Endodermal cell (in vitro differentiated cells): ENCODE measurements around the gene HLCS. TPM values are rescaled to one million over a fixed set of nuclear protein-coding genes. Genes with fewer than 3 reads are reported as not detected.

Experiments used
- DNase-seq: peaks from one replicate; pipeline ENCODE4 v3.0.0-alpha.2; 2017
- H3K27ac ChIP-seq: 2 replicates; pipeline ENCODE4 v1.5.1; 2013; ENCODE audit warnings: mild to moderate bottlenecking, low read depth, low read length, moderate library complexity
- H3K27me3 ChIP-seq: 2 replicates; pipeline ENCODE4 v1.6.1; 2013; ENCODE audit warnings: mild to moderate bottlenecking, low read length, moderate library complexity; ENCODE audit not compliant: insufficient read depth, control insufficient read depth, poor library complexity, severe bottlenecking
- H3K36me3 ChIP-seq: 2 replicates; pipeline ENCODE4 v1.7.0; 2013; ENCODE audit warnings: mild to moderate bottlenecking, low read length, moderate library complexity; ENCODE audit not compliant: control insufficient read depth, insufficient read depth
- H3K4me1 ChIP-seq: one replicate; pipeline ENCODE4 v1.7.0; 2013; ENCODE audit warnings: low read length; ENCODE audit not compliant: control insufficient read depth, insufficient read depth
- H3K4me3 ChIP-seq: 2 replicates; pipeline ENCODE4 v1.5.1; 2013; ENCODE audit warnings: mild to moderate bottlenecking, low read length, moderate library complexity
- H3K9ac ChIP-seq: 2 replicates; pipeline ENCODE4 v1.6.1; 2013; ENCODE audit warnings: mild to moderate bottlenecking, low read length, moderate library complexity; ENCODE audit not compliant: poor library complexity, severe bottlenecking; ENCODE audit errors: extremely low read depth
- H3K9me3 ChIP-seq: 2 replicates; pipeline ENCODE4 v1.6.1; 2013; ENCODE audit warnings: mild to moderate bottlenecking, low read length, moderate library complexity; ENCODE audit not compliant: control insufficient read depth
- H3K27ac Mint-ChIP-seq: 2 replicates; pipeline ENCODE4 v1.8.0; 2020; ENCODE audit warnings: mixed read lengths
- H3K27me3 Mint-ChIP-seq: 2 replicates; pipeline ENCODE4 v1.8.0; 2021; ENCODE audit warnings: mild to moderate bottlenecking, mixed read lengths; ENCODE audit not compliant: insufficient read depth
- H3K36me3 Mint-ChIP-seq: 2 replicates; pipeline ENCODE4 v1.8.0; 2020; ENCODE audit warnings: low read depth, mixed read lengths
- H3K4me1 Mint-ChIP-seq: 2 replicates; pipeline ENCODE4 v1.8.0; 2020; ENCODE audit warnings: mixed read lengths
- H3K4me3 Mint-ChIP-seq: 2 replicates; pipeline ENCODE4 v1.8.0; 2020; ENCODE audit warnings: mild to moderate bottlenecking, moderate library complexity, mixed read lengths
- H3K9me3 Mint-ChIP-seq: 2 replicates; pipeline ENCODE4 v1.8.0; 2020; ENCODE audit warnings: mild to moderate bottlenecking, mixed read lengths
- WGBS, 2 experiments: methylation state at CpG; one replicate each; pipeline versions ENCODE4 v1.1.5 to v1.1.7; 2013; ENCODE audit warnings: missing lambda C conversion rate in 2 of 2, mixed read lengths in 1 of 2; ENCODE audit not compliant: insufficient coverage in 1 of 2, insufficient read length in 1 of 2; 5-methylcytosine and 5-hydroxymethylcytosine counted together
- total RNA-seq, 2 donors: library from RNA; stranded (reverse); fragmentation: NEBNext Ultra II Directional in 1 of 2; extraction: Animal tissue kit (Norgen Biotek cat#: 25700) in 1 of 2; gene quantifications; 2 replicates in 1 of 2; 3 replicates in 1 of 2; pipeline ENCODE4 v1.2.1, GENCODE V29; 2021
- TF ChIP-seq, protein P1 (sequence below): fragments of 200-600 bp; sonication (generic); conservative IDR thresholded peaks from 2 replicates; pipeline ENCODE4 v1.5.0; 2021; ENCODE audit warnings: antibody characterized with exemption, mild to moderate bottlenecking

The HLCS gene
- total RNA-seq, 2 donors from 2014 or later: 25.0 to 30.1 TPM

DNA sequence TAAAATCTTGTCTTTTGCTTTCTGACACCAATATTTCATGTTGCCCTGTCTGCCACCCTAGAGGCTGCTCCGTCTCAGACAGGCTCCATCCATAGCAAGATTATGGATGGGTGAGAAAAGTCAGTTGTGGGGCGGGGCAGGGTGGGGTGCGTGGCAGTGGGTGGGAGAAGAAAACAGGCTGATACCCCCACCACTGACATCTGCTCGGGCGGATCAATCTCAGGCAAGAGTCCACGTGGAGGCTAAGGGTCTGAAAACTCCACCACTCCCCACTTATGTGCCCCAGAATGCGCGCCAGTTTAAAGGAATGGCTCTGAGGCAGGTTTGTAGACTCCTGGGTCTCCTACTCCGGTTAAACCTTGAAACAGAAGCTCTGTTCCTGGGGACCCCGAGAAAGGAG lies 101.5 kb downstream of the HLCS start:
- H3K36me3 ChIP-seq: no peaks in the 10 kb centered on the region
- Mint-ChIP-seq H3K27me3 (no peaks in the 10 kb centered on the region), H3K9me3 (no peaks in the 10 kb centered on the region), H3K27ac (no peak overlapping the region), H3K36me3 (peaks cover 4% of the 10 kb centered on the region), H3K4me3 (no peak overlapping the region), H3K4me1 (peaks cover 14% of the 10 kb centered on the region)
- no peak overlapping the region for H3K9ac ChIP-seq
- H3K9me3 ChIP-seq: no peaks in the 10 kb centered on the region
- 93 to 100% methylated on average over 2 to 10 of the region's 10 CpGs for WGBS, 2 experiments
- no peak overlapping the region for H3K4me3 ChIP-seq
- TF ChIP-seq, protein P1, sequence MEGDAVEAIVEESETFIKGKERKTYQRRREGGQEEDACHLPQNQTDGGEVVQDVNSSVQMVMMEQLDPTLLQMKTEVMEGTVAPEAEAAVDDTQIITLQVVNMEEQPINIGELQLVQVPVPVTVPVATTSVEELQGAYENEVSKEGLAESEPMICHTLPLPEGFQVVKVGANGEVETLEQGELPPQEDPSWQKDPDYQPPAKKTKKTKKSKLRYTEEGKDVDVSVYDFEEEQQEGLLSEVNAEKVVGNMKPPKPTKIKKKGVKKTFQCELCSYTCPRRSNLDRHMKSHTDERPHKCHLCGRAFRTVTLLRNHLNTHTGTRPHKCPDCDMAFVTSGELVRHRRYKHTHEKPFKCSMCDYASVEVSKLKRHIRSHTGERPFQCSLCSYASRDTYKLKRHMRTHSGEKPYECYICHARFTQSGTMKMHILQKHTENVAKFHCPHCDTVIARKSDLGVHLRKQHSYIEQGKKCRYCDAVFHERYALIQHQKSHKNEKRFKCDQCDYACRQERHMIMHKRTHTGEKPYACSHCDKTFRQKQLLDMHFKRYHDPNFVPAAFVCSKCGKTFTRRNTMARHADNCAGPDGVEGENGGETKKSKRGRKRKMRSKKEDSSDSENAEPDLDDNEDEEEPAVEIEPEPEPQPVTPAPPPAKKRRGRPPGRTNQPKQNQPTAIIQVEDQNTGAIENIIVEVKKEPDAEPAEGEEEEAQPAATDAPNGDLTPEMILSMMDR: no peak
- no peak overlapping the region for H3K27ac ChIP-seq
- H3K27me3 ChIP-seq: no peaks in the 10 kb centered on the region
- no peak for DNase-seq
- no peaks in the 10 kb centered on the region for H3K4me1 ChIP-seq

DNA sequence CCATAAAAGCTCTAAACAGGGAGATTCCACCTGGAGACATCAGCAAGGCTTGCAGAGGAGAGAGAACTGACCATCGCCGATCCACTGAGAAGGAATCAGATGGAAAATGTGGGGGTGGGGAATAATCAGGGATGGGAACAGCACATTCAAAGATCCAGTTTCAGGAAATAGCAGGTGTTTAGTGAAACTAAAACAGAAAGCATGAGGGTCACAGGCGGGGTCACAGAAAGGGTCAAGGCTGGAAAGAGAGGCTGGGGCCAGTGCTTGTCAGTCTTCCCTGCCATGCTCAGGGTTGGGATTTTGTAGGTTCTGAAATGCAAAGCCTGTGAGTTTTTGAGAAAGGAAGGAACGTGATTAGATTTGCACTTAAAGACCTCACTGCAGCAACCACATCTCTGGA lies 103.2 kb downstream of the HLCS start:
- Mint-ChIP-seq H3K4me3 (no peak overlapping the region), H3K9me3 (no peaks in the 10 kb centered on the region), H3K4me1 (peaks cover 13% of the 10 kb centered on the region), H3K27ac (no peak overlapping the region), H3K36me3 (peaks cover 4% of the 10 kb centered on the region), H3K27me3 (no peaks in the 10 kb centered on the region)
- Histone ChIP-seq H3K4me3 (no peak overlapping the region), H3K27ac (no peak overlapping the region), H3K9ac (no peak overlapping the region), H3K27me3 (no peaks in the 10 kb centered on the region), H3K4me1 (no peaks in the 10 kb centered on the region), H3K36me3 (no peaks in the 10 kb centered on the region), H3K9me3 (no peaks in the 10 kb centered on the region)
- 89 to 90% methylated on average over 2 to 4 of the region's 4 CpGs for whole genome bisulfite sequencing, 2 experiments
- TF ChIP-seq, protein P1: no peak
- no peak for DNase-seq

DNA sequence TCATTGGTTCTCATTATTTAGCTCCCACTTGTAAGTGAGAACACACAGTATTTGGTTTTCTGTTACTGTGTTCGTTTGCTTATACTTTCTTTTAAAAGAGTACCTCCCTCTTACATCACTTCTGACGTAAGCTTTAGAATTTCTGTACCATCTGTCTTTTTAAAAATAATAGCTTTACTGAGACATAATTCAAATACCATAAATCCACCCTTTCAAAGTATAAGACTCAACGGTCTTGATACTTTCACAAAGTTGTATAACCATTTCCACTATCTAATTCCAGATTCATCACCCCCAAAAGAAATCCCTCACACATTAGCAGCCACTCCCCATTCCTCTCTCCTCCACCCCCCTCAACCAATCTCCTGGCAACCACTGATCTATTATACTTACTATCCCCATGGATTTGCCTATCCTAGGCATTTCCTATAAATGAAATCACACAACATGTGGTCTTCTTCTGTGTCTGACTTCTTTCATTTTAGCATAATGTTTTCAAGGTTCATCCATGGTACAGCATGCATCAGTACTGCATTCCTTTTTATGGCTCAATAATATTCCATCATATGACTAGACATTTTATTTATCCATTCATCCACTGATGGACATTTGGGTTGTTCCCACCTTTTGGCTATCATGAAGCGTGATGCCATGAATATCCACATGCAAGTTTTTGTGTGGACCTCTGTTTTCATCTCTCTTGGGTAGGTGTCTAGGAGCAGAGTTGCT lies 104.7 kb downstream of the HLCS start:
- H3K4me1 ChIP-seq: no peaks in the 10 kb centered on the region
- H3K9me3 ChIP-seq: no peaks in the 10 kb centered on the region
- no peak for DNase-seq
- H3K36me3 Mint-ChIP-seq: peaks cover 4% of the 10 kb centered on the region
- no peaks in the 10 kb centered on the region for H3K9me3 Mint-ChIP-seq
- H3K27ac Mint-ChIP-seq: no peak overlapping the region
- no peaks in the 10 kb centered on the region for H3K27me3 ChIP-seq
- WGBS, 2 experiments: 92 to 94% methylated on average over 3 to 4 of the region's 4 CpGs
- no peak overlapping the region for H3K9ac ChIP-seq
- TF ChIP-seq, protein P1: no peak
- no peak overlapping the region for H3K4me3 Mint-ChIP-seq
- no peaks in the 10 kb centered on the region for H3K36me3 ChIP-seq
- H3K27me3 Mint-ChIP-seq: no peaks in the 10 kb centered on the region
- H3K4me1 Mint-ChIP-seq: peaks cover 13% of the 10 kb centered on the region
- no peak overlapping the region for H3K4me3 ChIP-seq
- no peak overlapping the region for H3K27ac ChIP-seq
